IMR-90 (cell line): Measurements from ENCODE around the gene MMP2.

ENCODE experiments used
- BHLHE40 ChIP-seq: fragments of 150-350 bp; IDR thresholded peaks from 2 replicates; pipeline ENCODE4 v1.6.1; 2016; ENCODE audit warnings: mild to moderate bottlenecking, low read depth, low read length
- CEBPB ChIP-seq: IDR thresholded peaks from 2 replicates; pipeline ENCODE4 v1.6.1; 2012; ENCODE audit warnings: low read depth, low read length, improper control_type of control experiment
- CTCF ChIP-seq: conservative IDR thresholded peaks from 2 replicates; pipeline ENCODE4 v1.5.1; 2012; ENCODE audit warnings: mild to moderate bottlenecking, low read depth, low read length, improper control_type of control experiment
- ELK1 ChIP-seq: fragments of 150-350 bp; IDR thresholded peaks from 2 replicates; pipeline ENCODE4 v1.6.1; 2016; ENCODE audit warnings: low read depth, mild to moderate bottlenecking, low read length, moderate library complexity, borderline replicate concordance
- FOS ChIP-seq: fragments of 150-350 bp; IDR thresholded peaks from 2 replicates; pipeline ENCODE4 v1.6.1; 2016; ENCODE audit warnings: low read depth, low read length
- MAFK ChIP-seq: IDR thresholded peaks from 2 replicates; pipeline ENCODE4 v1.6.1; 2012; ENCODE audit warnings: low read depth, low read length, improper control_type of control experiment
- MAZ ChIP-seq: IDR thresholded peaks from 2 replicates; pipeline ENCODE4 v1.6.1; 2012; ENCODE audit warnings: low read depth, mild to moderate bottlenecking, low read length, improper control_type of control experiment, moderate library complexity, borderline replicate concordance
- MXI1 ChIP-seq: IDR thresholded peaks from 2 replicates; pipeline ENCODE4 v1.6.1; 2012; ENCODE audit warnings: low read depth, mild to moderate bottlenecking, low read length, moderate library complexity, borderline replicate concordance
- NFE2L2 ChIP-seq: fragments of 150-350 bp; IDR thresholded peaks from 2 replicates; pipeline ENCODE4 v1.6.1; 2016; ENCODE audit warnings: low read depth, mild to moderate bottlenecking, low read length
- POLR2A ChIP-seq: IDR thresholded peaks from 2 replicates; pipeline ENCODE4 v1.6.1; 2012; ENCODE audit warnings: mild to moderate bottlenecking, low read depth, low read length
- RAD21 ChIP-seq: IDR thresholded peaks from 2 replicates; pipeline ENCODE4 v1.6.1; 2012; ENCODE audit warnings: low read length, improper control_type of control experiment
- RCOR1 ChIP-seq: IDR thresholded peaks from 2 replicates; pipeline ENCODE4 v1.6.1; 2012; ENCODE audit warnings: mild to moderate bottlenecking, low read length, improper control_type of control experiment; ENCODE audit not compliant: insufficient replicate concordance
- USF2 ChIP-seq: fragments of 150-350 bp; IDR thresholded peaks from 2 replicates; pipeline ENCODE4 v1.6.1; 2017; ENCODE audit warnings: mild to moderate bottlenecking, antibody characterized with exemption, low read length, low read depth

- TF ChIP-seq POLR2A: no peak
- TF ChIP-seq USF2: no peak
- no peak for TF ChIP-seq CTCF
- no peak for TF ChIP-seq CEBPB
- no peak for TF ChIP-seq MAZ
- no peak for TF ChIP-seq BHLHE40
- TF ChIP-seq RCOR1: no peak
- no peak for TF ChIP-seq FOS
- no peak for TF ChIP-seq ELK1
- no peak for TF ChIP-seq MAFK
- TF ChIP-seq RAD21: no peak
- no peak for TF ChIP-seq MXI1
- TF ChIP-seq NFE2L2: no peak
These were observed 39.8 kb upstream of the MMP2 start for GRCh38 chr16:55439101-55439690.
